Osteoblast (primary cell): ENCODE results near the gene TBCD. TPM values are rescaled to one million over a fixed set of nuclear protein-coding genes. Genes with fewer than 3 reads are reported as not detected.
A peak's percentile ranks its signal among the peaks of the same experiment; 100 is the strongest.

Source experiments
- DNase-seq: peaks from one replicate; pipeline ENCODE4 v3.0.0; 2011; ENCODE audit warnings: low spot score, mixed read lengths; ENCODE audit not compliant: insufficient read length; ENCODE audit errors: missing footprints
- H2AFZ ChIP-seq: 2 replicates; pipeline ENCODE4 v1.6.0; 2011; ENCODE audit warnings: mild to moderate bottlenecking, low read length
- H3K27ac ChIP-seq: 2 replicates; pipeline ENCODE4 v1.5.1; 2011; ENCODE audit warnings: mild to moderate bottlenecking, low read depth, low read length, moderate library complexity
- H3K27me3 ChIP-seq: 2 replicates; pipeline ENCODE4 v1.6.0; 2012; ENCODE audit warnings: mild to moderate bottlenecking, control low read depth, inconsistent platforms, low read length, moderate library complexity; ENCODE audit not compliant: insufficient read depth
- H3K36me3 ChIP-seq: 2 replicates; pipeline ENCODE4 v1.5.1; 2011; ENCODE audit warnings: mild to moderate bottlenecking, low read length, control low read depth, moderate library complexity; ENCODE audit not compliant: insufficient read depth
- H3K4me1 ChIP-seq: 2 replicates; pipeline ENCODE4 v1.5.1; 2011; ENCODE audit warnings: mild to moderate bottlenecking, low read length, control low read depth, moderate library complexity; ENCODE audit not compliant: insufficient read depth
- H3K4me2 ChIP-seq: 2 replicates; pipeline ENCODE4 v1.6.0; 2011; ENCODE audit warnings: mild to moderate bottlenecking, low read length; ENCODE audit not compliant: insufficient read depth
- H3K4me3 ChIP-seq: fragments of 200-600 bp; sonication (generic); 3 replicates; pipeline ENCODE4 v1.5.1; 2012; ENCODE audit warnings: mild to moderate bottlenecking, low read length, inconsistent platforms; ENCODE audit not compliant: insufficient read depth
- H3K79me2 ChIP-seq: 2 replicates; pipeline ENCODE4 v1.6.0; 2012; ENCODE audit warnings: mild to moderate bottlenecking, low read length, control low read depth, inconsistent platforms; ENCODE audit not compliant: insufficient read depth
- H3K9me3 ChIP-seq: 2 replicates; pipeline ENCODE4 v1.5.1; 2011; ENCODE audit warnings: low read depth, low read length, control low read depth
- H4K20me1 ChIP-seq: 2 replicates; pipeline ENCODE4 v1.6.0; 2012; ENCODE audit warnings: mild to moderate bottlenecking, low read length, control low read depth; ENCODE audit not compliant: insufficient read depth
- CTCF ChIP-seq: IDR thresholded peaks from 2 replicates; pipeline ENCODE4 v1.5.1; 2011; ENCODE audit warnings: mild to moderate bottlenecking, low read depth, low read length, moderate library complexity; ENCODE audit errors: extremely low read depth
- total RNA-seq: library from RNA; depleted of rRNA; stranded (reverse); fragments of >200 nt; gene quantifications from 2 replicates; pipeline ENCODE4 v1.2.3, GENCODE V29; 2012

TBCD gene
- total RNA-seq, 1 donor, result 29.0 TPM

GRCh38 chr17:82856361-82856760, 104.5 kb downstream of the TBCD start:
- no peaks in the 10 kb centered on the region for H3K27me3 ChIP-seq

DNA sequence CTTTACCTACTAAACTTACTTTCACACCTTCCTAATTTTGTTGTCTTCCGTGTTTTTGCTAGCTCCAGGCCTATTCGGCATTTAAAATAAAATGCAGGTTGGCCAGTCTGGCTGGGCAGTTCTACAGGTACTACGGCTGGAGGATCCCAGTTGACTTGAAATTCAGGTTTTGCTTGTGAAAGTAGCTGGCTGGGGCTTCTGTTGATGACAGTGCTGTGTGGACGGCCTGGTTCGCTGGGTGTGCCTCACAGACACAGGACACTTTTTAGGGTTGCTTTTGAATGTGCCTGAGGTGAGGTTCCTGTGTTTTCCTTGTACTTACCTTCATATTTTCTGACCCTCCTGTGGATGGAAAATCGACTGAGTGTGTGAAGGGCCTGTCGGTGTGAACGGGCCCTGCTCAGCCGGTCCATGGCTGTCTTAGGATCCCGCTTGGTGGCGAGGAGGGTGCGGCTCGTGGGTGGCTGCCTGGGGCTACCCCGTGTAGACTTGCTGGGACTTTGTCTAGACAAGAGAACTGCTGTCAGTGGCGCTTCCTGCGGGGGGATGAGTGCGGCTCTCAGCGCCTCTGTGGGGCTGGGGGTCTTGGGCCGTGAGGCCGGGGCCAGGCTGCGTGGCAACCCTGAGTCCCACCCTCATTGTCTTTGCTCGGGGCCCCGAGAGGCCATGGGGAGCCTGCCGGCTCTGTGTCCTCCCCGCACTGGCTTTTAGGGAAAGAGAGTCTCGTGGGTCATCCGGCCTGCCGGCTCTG, 106.7 kb downstream of the TBCD start:
- H4K20me1 ChIP-seq, result no peaks in the 10 kb centered on the region
- no peak for TF ChIP-seq CTCF
- peaks cover 13% of the 10 kb centered on the region for H3K4me1 ChIP-seq
- no peaks in the 10 kb centered on the region for H3K9me3 ChIP-seq
- DNase-seq, result peak; percentile 76
- no peaks in the 10 kb centered on the region for H3K27me3 ChIP-seq
- H3K27ac ChIP-seq, result no peak overlapping the region
- peaks cover 2% of the 10 kb centered on the region for H3K36me3 ChIP-seq
- no peak overlapping the region for H2AFZ ChIP-seq
- H3K79me2 ChIP-seq, result peaks cover 4% of the 10 kb centered on the region
- no peak overlapping the region for H3K4me3 ChIP-seq
- no peak overlapping the region for H3K4me2 ChIP-seq

More at GRCh38 chr17:82856361-82856760, 104.5 kb downstream of the TBCD start:
- no peaks in the 10 kb centered on the region for H3K9me3 ChIP-seq
- peak; percentile 17 for DNase-seq
- H3K4me3 ChIP-seq, result no peak overlapping the region
- no peak overlapping the region for H2AFZ ChIP-seq
- peaks cover 4% of the 10 kb centered on the region for H3K79me2 ChIP-seq
- H3K4me1 ChIP-seq, result peaks cover 13% of the 10 kb centered on the region
- peaks cover 2% of the 10 kb centered on the region for H3K36me3 ChIP-seq
- TF ChIP-seq CTCF, result no peak
- H3K4me2 ChIP-seq, result no peak overlapping the region
- no peaks in the 10 kb centered on the region for H4K20me1 ChIP-seq
- H3K27ac ChIP-seq, result no peak overlapping the region

DNA sequence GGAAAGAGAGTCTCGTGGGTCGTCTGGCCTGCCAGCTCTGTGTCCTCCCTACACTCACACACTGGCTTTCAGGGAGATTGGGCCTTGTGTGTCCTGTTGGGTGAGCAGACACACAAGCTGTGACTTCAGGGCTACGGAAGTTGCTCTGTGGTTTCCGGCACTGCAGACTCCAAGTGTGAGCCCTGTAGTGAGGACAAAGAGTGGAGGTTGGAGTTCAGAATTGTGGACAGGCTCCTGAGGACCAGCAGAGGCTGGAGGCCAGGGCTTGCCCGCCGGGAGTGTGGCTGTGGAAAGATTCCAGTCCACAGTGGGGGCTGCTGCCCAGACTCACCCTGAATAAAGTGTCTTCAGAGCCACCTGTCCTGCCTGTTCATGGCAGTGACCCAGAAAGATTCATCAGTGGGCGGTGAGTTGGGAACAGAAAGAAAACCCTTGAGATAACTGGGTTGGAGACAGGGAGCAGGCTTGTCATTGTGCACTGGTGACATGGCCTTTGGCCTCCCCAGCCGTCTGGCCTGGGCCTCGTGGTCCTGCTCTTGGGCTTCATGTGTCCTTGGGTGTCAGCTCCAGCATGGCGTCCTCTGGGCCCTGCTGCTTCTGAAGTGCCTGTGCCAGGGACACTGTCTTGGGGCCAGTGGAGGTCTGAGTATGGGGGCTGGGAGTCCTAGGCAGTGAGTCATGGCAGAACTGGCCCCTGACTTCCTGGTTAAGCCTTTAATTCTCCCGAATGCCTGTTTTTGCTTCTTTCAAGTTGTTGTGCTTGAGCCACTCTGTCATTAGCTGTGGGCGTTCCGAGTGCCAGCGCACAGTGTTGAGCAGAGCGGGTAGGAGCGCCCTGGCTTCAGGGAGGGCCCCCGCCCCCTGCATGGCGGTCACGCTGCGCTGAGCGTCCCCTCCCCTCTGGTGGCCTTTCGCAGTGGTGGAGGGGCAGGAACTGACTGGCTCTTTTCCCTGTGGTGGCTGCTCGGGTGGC, 107.9 kb downstream of the TBCD start:
- peak; percentile 99 for DNase-seq

More for the DNA sequence above, 107.9 kb downstream of the TBCD start:
- H3K79me2 ChIP-seq, result peaks cover 4% of the 10 kb centered on the region
- H3K4me3 ChIP-seq, result peak overlapping the region; percentile 42
- H3K4me2 ChIP-seq, result peak overlapping the region; percentile 65
- H3K36me3 ChIP-seq, result peaks cover under 1% of the 10 kb centered on the region
- H3K9me3 ChIP-seq, result no peaks in the 10 kb centered on the region
- peak overlapping the region; percentile 82 for H3K27ac ChIP-seq
- no peaks in the 10 kb centered on the region for H4K20me1 ChIP-seq
- H3K27me3 ChIP-seq, result no peaks in the 10 kb centered on the region
- TF ChIP-seq CTCF, result no peak
- peak overlapping the region; percentile 92 for H2AFZ ChIP-seq
- peaks cover 24% of the 10 kb centered on the region for H3K4me1 ChIP-seq
